Measurements from ENCODE around the gene GAPDHS. TPM values are rescaled to one million over a fixed set of nuclear protein-coding genes. Genes with fewer than 3 reads are reported as not detected.

GAPDHS gene
- polyA plus RNA-seq, 1 of the 3 experiments (the other 2 are of a cell fraction), result not detected

- no peak overlapping the region for H2AFZ ChIP-seq (ENCODE audit: low read depth)
- no peak for DNase-seq
- H3K4me2 ChIP-seq, result no peak overlapping the region
- ChIA-PET POLR2A (no interaction called here), CTCF (interaction anchor here (0.7 to 1.3 kb wide), 2 partner anchors 8 to 33 kb away, joined by 3 to 10 read pairs; no protein-coding TSS in a partner anchor)
- peaks cover 97% of the 10 kb centered on the region for H3K27me3 ChIP-seq (ENCODE audit: insufficient read depth)
- H3K9me2 ChIP-seq, result no peaks in the 10 kb centered on the region
- H3K79me2 ChIP-seq (ENCODE audit: insufficient read depth), result no peaks in the 10 kb centered on the region
- no peak overlapping the region for H3K27ac ChIP-seq (ENCODE audit: low read depth in 2 of 2, low read length in 1 of 2)
- no peaks in the 10 kb centered on the region for H3K9me3 ChIP-seq
- H3K9ac ChIP-seq, result no peak overlapping the region
- no peak overlapping the region for H3K4me3 ChIP-seq (ENCODE audit: low read depth in 2 of 2, low read length in 1 of 2)
- H3F3A ChIP-seq (replicated peaks; ENCODE audit: insufficient read depth), result no peaks in the 10 kb centered on the region
- no peaks in the 10 kb centered on the region for H3K36me3 ChIP-seq (replicated peaks in 1 of 2; ENCODE audit: control insufficient read depth in 1 of 2, insufficient read depth in 2 of 2, low read length in 1 of 2)
- no peaks in the 10 kb centered on the region for H4K20me1 ChIP-seq (ENCODE audit: insufficient read depth)
- TF ChIP-seq CHD2 (IDR thresholded peaks at IDR 0.05; ENCODE audit: low read length, partially characterized antibody), result no peak
- TF ChIP-seq EP300 (IDR thresholded peaks at IDR 0.05; ENCODE audit: borderline replicate concordance in 1 of 2, low read depth in 1 of 2, low read length in 1 of 2), result no peak
- TF ChIP-seq CTCF (IDR thresholded peaks at IDR 0.05), result no peak
- TF ChIP-seq RAD21 (IDR thresholded peaks at IDR 0.05; ENCODE audit: low read length), result no peak
- TF ChIP-seq REST (IDR thresholded peaks at IDR 0.05; ENCODE audit: low read depth, low read length), result no peak
- TF ChIP-seq, protein P1, sequence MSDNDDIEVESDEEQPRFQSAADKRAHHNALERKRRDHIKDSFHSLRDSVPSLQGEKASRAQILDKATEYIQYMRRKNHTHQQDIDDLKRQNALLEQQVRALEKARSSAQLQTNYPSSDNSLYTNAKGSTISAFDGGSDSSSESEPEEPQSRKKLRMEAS (IDR thresholded peaks at IDR 0.05; ENCODE audit: low read depth), result no peak
- no peak for TF ChIP-seq NRF1 (IDR thresholded peaks at IDR 0.05; ENCODE audit: low read depth, low read length)
- TF ChIP-seq, protein P2, sequence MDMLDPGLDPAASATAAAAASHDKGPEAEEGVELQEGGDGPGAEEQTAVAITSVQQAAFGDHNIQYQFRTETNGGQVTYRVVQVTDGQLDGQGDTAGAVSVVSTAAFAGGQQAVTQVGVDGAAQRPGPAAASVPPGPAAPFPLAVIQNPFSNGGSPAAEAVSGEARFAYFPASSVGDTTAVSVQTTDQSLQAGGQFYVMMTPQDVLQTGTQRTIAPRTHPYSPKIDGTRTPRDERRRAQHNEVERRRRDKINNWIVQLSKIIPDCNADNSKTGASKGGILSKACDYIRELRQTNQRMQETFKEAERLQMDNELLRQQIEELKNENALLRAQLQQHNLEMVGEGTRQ (IDR thresholded peaks at IDR 0.05; ENCODE audit: borderline replicate concordance, low read depth, low read length), result no peak
- H3K4me1 ChIP-seq (ENCODE audit: control insufficient read depth in 1 of 2, insufficient read depth in 2 of 2, low read depth in 1 of 2, low read length in 1 of 2), result no peaks in the 10 kb centered on the region
- 34% methylated on average over 4 of the region's 4 CpGs for WGBS (ENCODE audit: low lambda C conversion rate)
Observed at GRCh38 chr19:35502751-35503150, 30.5 kb upstream of the GAPDHS start.

DNA sequence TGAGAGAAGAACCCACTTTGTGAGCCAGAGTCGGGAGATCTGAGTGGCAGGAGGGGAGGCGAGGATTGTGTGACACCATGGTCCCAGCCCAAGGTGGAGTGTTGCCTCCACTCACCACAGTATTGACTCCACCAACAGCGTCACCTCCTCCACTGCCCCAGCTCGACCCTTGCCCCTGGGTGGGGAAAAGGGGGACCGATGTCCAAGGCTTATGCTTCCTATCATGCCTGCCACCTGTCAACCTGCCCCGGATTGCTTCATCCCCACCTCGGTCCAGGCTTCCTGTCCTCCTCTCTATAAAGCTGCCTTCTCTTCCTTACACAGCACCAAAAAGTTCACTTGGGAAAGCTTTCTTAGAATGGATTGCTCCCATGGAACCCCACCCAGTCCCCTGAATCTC is 27.2 kb upstream of the GAPDHS start:
- 18% methylated on average over 7 of the region's 7 CpGs for WGBS (ENCODE audit: low lambda C conversion rate)
- TF ChIP-seq ZBTB33 (IDR thresholded peaks at IDR 0.05; ENCODE audit: borderline replicate concordance, low read depth), result no peak
- TF ChIP-seq FOXM1 (IDR thresholded peaks at IDR 0.05; ENCODE audit: low read depth), result no peak
- TF ChIP-seq FOSL2 (IDR thresholded peaks at IDR 0.05; ENCODE audit: borderline replicate concordance, low read depth), result no peak
- no peak for TF ChIP-seq GABPA (IDR thresholded peaks at IDR 0.05; ENCODE audit: low read depth)
- TF ChIP-seq, protein P3, sequence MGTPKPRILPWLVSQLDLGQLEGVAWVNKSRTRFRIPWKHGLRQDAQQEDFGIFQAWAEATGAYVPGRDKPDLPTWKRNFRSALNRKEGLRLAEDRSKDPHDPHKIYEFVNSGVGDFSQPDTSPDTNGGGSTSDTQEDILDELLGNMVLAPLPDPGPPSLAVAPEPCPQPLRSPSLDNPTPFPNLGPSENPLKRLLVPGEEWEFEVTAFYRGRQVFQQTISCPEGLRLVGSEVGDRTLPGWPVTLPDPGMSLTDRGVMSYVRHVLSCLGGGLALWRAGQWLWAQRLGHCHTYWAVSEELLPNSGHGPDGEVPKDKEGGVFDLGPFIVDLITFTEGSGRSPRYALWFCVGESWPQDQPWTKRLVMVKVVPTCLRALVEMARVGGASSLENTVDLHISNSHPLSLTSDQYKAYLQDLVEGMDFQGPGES (IDR thresholded peaks at IDR 0.05; ENCODE audit: low read depth, low read length), result no peak
- TF ChIP-seq, protein P2 (IDR thresholded peaks at IDR 0.05; ENCODE audit: borderline replicate concordance, low read depth, low read length), result no peak
- TF ChIP-seq SIN3A (IDR thresholded peaks at IDR 0.05; ENCODE audit: borderline replicate concordance, low read depth, low read length), result no peak
- TF ChIP-seq POLR2AphosphoS5 (IDR thresholded peaks at IDR 0.05; ENCODE audit: low read depth, low read length), result no peak
- TF ChIP-seq ELF1 (IDR thresholded peaks at IDR 0.05), result no peak

More for the DNA sequence above, 27.2 kb upstream of the GAPDHS start:
- DNase-seq, result no peak
- Histone ChIP-seq H3K36me3 (replicated peaks in 1 of 2; ENCODE audit: control insufficient read depth in 1 of 2, insufficient read depth in 2 of 2, low read length in 1 of 2) (no peaks in the 10 kb centered on the region), H3K79me2 (ENCODE audit: insufficient read depth) (no peaks in the 10 kb centered on the region), H3K4me2 (no peak overlapping the region), H3K9me3 (no peaks in the 10 kb centered on the region), H3K4me3 (ENCODE audit: low read depth in 2 of 2, low read length in 1 of 2) (no peak overlapping the region), H3F3A (replicated peaks; ENCODE audit: insufficient read depth) (no peaks in the 10 kb centered on the region), H3K9me2 (no peaks in the 10 kb centered on the region), H3K4me1 (ENCODE audit: control insufficient read depth in 1 of 2, insufficient read depth in 2 of 2, low read depth in 1 of 2, low read length in 1 of 2) (no peaks in the 10 kb centered on the region; a peak in 2 of 4 replicates), H2AFZ (ENCODE audit: low read depth) (no peak overlapping the region), H3K27me3 (ENCODE audit: insufficient read depth) (peaks cover 99% of the 10 kb centered on the region), H3K27ac (ENCODE audit: low read depth in 2 of 2, low read length in 1 of 2) (no peak overlapping the region), H3K9ac (no peak overlapping the region), H4K20me1 (ENCODE audit: insufficient read depth) (no peaks in the 10 kb centered on the region)
- CTCF ChIA-PET, result interaction anchor here (1.0 to 8.3 kb wide), 6 partner anchors 12 to 187 kb away, joined by 3 to 127 read pairs (median 4); no protein-coding TSS in a partner anchor
- POLR2A ChIA-PET, result no interaction called here
